A673 (cell line): ENCODE measurements around the gene RASL12. TPM values are rescaled to one million over a fixed set of nuclear protein-coding genes. Genes with fewer than 3 reads are reported as not detected.

ENCODE experiments used
- BruUV-seq: library from RNA; stranded (reverse); fragments of 400-500 nt; replicated peaks from 2 replicates; lab custom pipeline; 2021; lab: Mats Ljungman, UMichigan
- CTCF ChIA-PET: fragments of 300-600 bp; sonication (Branson Sonifier 250); formaldehyde crosslinking; loops from one replicate; lab custom pipeline; 2022; ENCODE audit warnings: antibody characterized with exemption; lab: Charles Lee
- POLR2A ChIA-PET: fragments of 300-600 bp; sonication (Branson Sonifier 250); formaldehyde crosslinking; loops from one replicate; lab custom pipeline; 2022; ENCODE audit warnings: antibody characterized with exemption; ENCODE audit not compliant: low non-redundant PET; lab: Charles Lee
- DNase-seq: peaks from one replicate; pipeline ENCODE4 v3.0.0-alpha.2; 2015; ENCODE audit warnings: low spot score
- H3K27ac ChIP-seq: fragments of 200-600 bp; sonication (generic); 2 replicates; pipeline ENCODE4 v1.5.1; 2016; ENCODE audit warnings: mixed run types, low read depth, mild to moderate bottlenecking, mixed read lengths, antibody characterized with exemption, low read length; ENCODE audit not compliant: poor library complexity, severe bottlenecking
- H3K27me3 ChIP-seq: fragments of 200-600 bp; sonication (generic); replicated peaks from 2 replicates; pipeline ENCODE4 v1.6.1; 2017; ENCODE audit warnings: mixed run types, low read depth, mild to moderate bottlenecking, mixed read lengths, antibody characterized with exemption, low read length; ENCODE audit not compliant: insufficient read depth, poor library complexity
- H3K36me3 ChIP-seq: fragments of 200-600 bp; sonication (generic); 2 replicates; pipeline ENCODE4 v1.6.1; 2016; ENCODE audit warnings: mixed run types, mild to moderate bottlenecking, mixed read lengths, antibody characterized with exemption, low read length; ENCODE audit not compliant: insufficient read depth, poor library complexity, severe bottlenecking
- H3K4me1 ChIP-seq: fragments of 200-600 bp; sonication (generic); 2 replicates; pipeline ENCODE4 v1.6.1; 2017; ENCODE audit warnings: mixed run types, mild to moderate bottlenecking, mixed read lengths, antibody characterized with exemption, low read length; ENCODE audit not compliant: insufficient read depth, poor library complexity, severe bottlenecking
- H3K4me3 ChIP-seq: fragments of 200-600 bp; sonication (generic); 2 replicates; pipeline ENCODE4 v1.5.1; 2016; ENCODE audit warnings: low read depth, mixed run types, mild to moderate bottlenecking, mixed read lengths, low read length; ENCODE audit not compliant: poor library complexity, severe bottlenecking
- H3K9me3 ChIP-seq: fragments of 200-600 bp; sonication (generic); 2 replicates; pipeline ENCODE4 v1.6.1; 2016; ENCODE audit warnings: mixed run types, low read depth, mild to moderate bottlenecking, mixed read lengths, antibody characterized with exemption, low read length; ENCODE audit not compliant: poor library complexity, severe bottlenecking
- CTCF ChIP-seq: fragments of 300-800, 200-600 bp; sonication (generic); conservative IDR thresholded peaks from 2 replicates; pipeline ENCODE4 v1.5.1; 2017; ENCODE audit warnings: low read depth, mild to moderate bottlenecking, antibody characterized with exemption, low read length, moderate library complexity, mixed read lengths
- EZH2 ChIP-seq: fragments of 200-600 bp; sonication (generic); IDR thresholded peaks from 2 replicates; pipeline ENCODE4 v1.6.1; 2017; ENCODE audit warnings: borderline replicate concordance, low read depth, mild to moderate bottlenecking, mixed read lengths, antibody characterized with exemption, low read length; ENCODE audit not compliant: poor library complexity, severe bottlenecking
- intact Hi-C: fragments of 100-400 bp; cut with micrococcal nuclease; formaldehyde crosslinking; loops from one replicate; pipeline ENCODE4 v1.10.0; 2022; ENCODE audit not compliant: unreplicated experiment
- total RNA-seq: library from RNA; stranded (reverse); gene quantifications from 2 replicates; pipeline ENCODE4 v1.2.3, GENCODE V29; 2021

The RASL12 gene
- total RNA-seq, 1 experiment from 2014 or later, result 0.69 TPM

GRCh38 chr15:65072617-65073016 is 4.8 kb upstream of the RASL12 start:
- TF ChIP-seq EZH2 (no peak), CTCF (no peak)
- DNase-seq, result no peak
- Histone ChIP-seq H3K4me1 (peaks cover 9% of the 10 kb centered on the region), H3K27ac (no peak overlapping the region), H3K27me3 (no peaks in the 10 kb centered on the region), H3K4me3 (no peak overlapping the region), H3K36me3 (no peaks in the 10 kb centered on the region), H3K9me3 (no peaks in the 10 kb centered on the region)
- POLR2A ChIA-PET, result no interaction called here
- intact Hi-C loops, result no loop called here
- no TSS peak for BruUV-seq
- CTCF ChIA-PET, result no interaction called here

- Histone ChIP-seq H3K36me3 (no peaks in the 10 kb centered on the region), H3K27ac (no peak overlapping the region), H3K27me3 (no peaks in the 10 kb centered on the region), H3K9me3 (no peaks in the 10 kb centered on the region), H3K4me1 (peaks cover 14% of the 10 kb centered on the region), H3K4me3 (no peak overlapping the region)
- no peak for DNase-seq
- ChIA-PET CTCF (no interaction called here), POLR2A (no interaction called here)
- intact Hi-C loops, result no loop called here
- TF ChIP-seq CTCF, result no peak
- no peak for TF ChIP-seq EZH2
- no TSS peak for BruUV-seq
Observed at GRCh38 chr15:65072027-65072426, 4.2 kb upstream of the RASL12 start.

- no peak for DNase-seq
- Histone ChIP-seq H3K27me3 (no peaks in the 10 kb centered on the region), H3K36me3 (no peaks in the 10 kb centered on the region), H3K4me3 (no peak overlapping the region), H3K4me1 (peaks cover 14% of the 10 kb centered on the region), H3K9me3 (no peaks in the 10 kb centered on the region), H3K27ac (no peak overlapping the region)
- POLR2A ChIA-PET, result no interaction called here
- CTCF ChIA-PET, result no interaction called here
- TF ChIP-seq CTCF (no peak), EZH2 (no peak)
- no TSS peak for BruUV-seq
- intact Hi-C loops, result no loop called here
Observed at GRCh38 chr15:65071381-65071811, 3.6 kb upstream of the RASL12 start.
